HG03045 (cell line): ENCODE data around the gene NTS.

Experiments used
- ATAC-seq: cut with Tn5 transposase; IDR thresholded peaks from one replicate; pipeline ENCODE4 v1.9.1; 2021; ENCODE audit warnings: mild to moderate bottlenecking, moderate library complexity; ENCODE audit not compliant: unreplicated experiment

The NTS gene

GRCh38 chr12:85874031-85874461, at the start of gene NTS:
Gene NTS (plus strand): TSS chr12:85874295. CDS start chr12:85874404, 109 bp downstream.
- peak; percentile 62 for ATAC-seq

GRCh38 chr12:85825746-85826145, 48.3 kb upstream of the NTS start:
- ATAC-seq, result no peak

GRCh38 chr12:85828576-85828975, 45.5 kb upstream of the NTS start:
- no peak for ATAC-seq

- ATAC-seq, result no peak
Observed at GRCh38 chr12:85829391-85829790, 44.7 kb upstream of the NTS start.

GRCh38 chr12:85831327-85831990, 42.6 kb upstream of the NTS start:
- ATAC-seq, result no peak

GRCh38 chr12:85833579-85833978, 40.5 kb upstream of the NTS start:
- no peak for ATAC-seq

- ATAC-seq, result no peak
Observed at GRCh38 chr12:85834378-85834777, 39.7 kb upstream of the NTS start.

GRCh38 chr12:85835426-85836196, 38.5 kb upstream of the NTS start:
- ATAC-seq, result no peak

- no peak for ATAC-seq
Observed at GRCh38 chr12:85836197-85837090, 37.7 kb upstream of the NTS start, which contains the start of gene RASSF9. Gene RASSF9 (minus strand): TSS chr12:85836409. CDS start chr12:85836201, 208 bp downstream.

- no peak for ATAC-seq
Observed at GRCh38 chr12:85843606-85844310, 30.3 kb upstream of the NTS start.

- ATAC-seq, result no peak
Observed at GRCh38 chr12:85849344-85849743, 24.8 kb upstream of the NTS start.

- ATAC-seq, result no peak
Observed at GRCh38 chr12:85855305-85855704, 18.8 kb upstream of the NTS start.

GRCh38 chr12:85856966-85857365, 17.1 kb upstream of the NTS start:
- ATAC-seq, result no peak

- no peak for ATAC-seq
Observed at GRCh38 chr12:85865890-85866289, 8.2 kb upstream of the NTS start.

GRCh38 chr12:85866986-85867776, 6.9 kb upstream of the NTS start:
- peak; percentile 84 for ATAC-seq

- ATAC-seq, result peak; percentile 69
Observed at GRCh38 chr12:85872497-85873091, 1.5 kb upstream of the NTS start.

- no peak for ATAC-seq
Observed at GRCh38 chr12:85877459-85877858, 3.4 kb downstream of the NTS start.

GRCh38 chr12:85883763-85884162, 9.7 kb downstream of the NTS start:
- ATAC-seq, result no peak

- no peak for ATAC-seq
Observed at GRCh38 chr12:85894653-85895052, 20.6 kb downstream of the NTS start.
